Ascending aorta (tissue), 2 donors: ENCODE results near the gene NBAS. TPM values are rescaled to one million over a fixed set of nuclear protein-coding genes. Genes with fewer than 3 reads are reported as not detected.
"Not testable (repeated sequence)": the region's sequence is repeated elsewhere in the genome, so short reads cannot be mapped to it uniquely, and the experiment has no call there.

Experiments
- DNase-seq, 2 donors: peaks; one replicate each; pipeline ENCODE4 v3.0.0-alpha.2; 2019; ENCODE audit warnings: low spot score in 2 of 2
- H3K27ac ChIP-seq, 2 donors: fragments of 200-600 bp; sonication (generic); one replicate each; pipeline ENCODE4 v1.5.1; 2016 to 2017; ENCODE audit warnings: mild to moderate bottlenecking in 1 of 2
- H3K27me3 ChIP-seq: fragments of 200-600 bp; sonication (generic); one replicate; pipeline ENCODE4 v1.5.1; 2017
- H3K36me3 ChIP-seq, 2 donors: fragments of 200-600 bp; sonication (generic); one replicate each; pipeline ENCODE4 v1.5.1; 2016
- H3K4me1 ChIP-seq, 2 donors: fragments of 200-600 bp; sonication (generic); one replicate each; pipeline ENCODE4 v1.5.1; 2016 to 2017; ENCODE audit warnings: mild to moderate bottlenecking in 1 of 2
- H3K4me3 ChIP-seq, 2 donors: fragments of 200-600 bp; sonication (generic); one replicate each; pipeline ENCODE4 v1.5.1; 2016 to 2017; ENCODE audit warnings: mild to moderate bottlenecking in 1 of 2
- H3K9me3 ChIP-seq, 2 donors: fragments of 200-600 bp; sonication (generic); one replicate each; pipeline ENCODE4 v1.5.1; 2016
- CTCF ChIP-seq, 3 experiments: fragments of 200-600 bp in 2 of 3; fragments of 450-650 bp in 1 of 3; sonication (generic) in 2 of 3; IDR thresholded peaks; one replicate each; pipeline ENCODE4 v1.5.1; 2016 to 2019; ENCODE audit warnings: antibody characterized with exemption in 3 of 3, mild to moderate bottlenecking in 1 of 3, moderate library complexity in 1 of 3
- intact Hi-C: fragments of 100-400 bp; cut with DNase I; formaldehyde crosslinking; loops from one replicate; pipeline ENCODE4 v1.15.1; 2023
- total RNA-seq: library from RNA; depleted of rRNA; stranded (reverse); fragments of >200 nt; gene quantifications from one replicate; pipeline ENCODE4 v1.1.0, GENCODE V29; 2016

Gene NBAS
- total RNA-seq, 1 donor from 2014 or later: 37.1 TPM

GRCh38 chr2:15527074-15527739 lies 33.9 kb downstream of the NBAS start:
- intact Hi-C loops: no loop called here
- TF ChIP-seq CTCF (IDR thresholded peaks at IDR 0.05): no peak
- no peak for DNase-seq
- Histone ChIP-seq H3K9me3 (no peaks in the 10 kb centered on the region), H3K4me3 (no peak overlapping the region), H3K27ac (no peak overlapping the region), H3K27me3 (no peaks in the 10 kb centered on the region), H3K36me3 (peaks cover 14 to 16% of the 10 kb centered on the region in 2 donors), H3K4me1 (no peaks in the 10 kb centered on the region)

GRCh38 chr2:15521641-15522181 lies 39.4 kb downstream of the NBAS start:
- no peak for TF ChIP-seq CTCF (IDR thresholded peaks at IDR 0.05)
- Histone ChIP-seq H3K36me3 (peaks cover 8 to 21% of the 10 kb centered on the region in 2 donors), H3K27me3 (no peaks in the 10 kb centered on the region), H3K4me3 (no peak overlapping the region), H3K4me1 (no peaks in the 10 kb centered on the region), H3K27ac (no peak overlapping the region), H3K9me3 (no peaks in the 10 kb centered on the region)
- no peak for DNase-seq
- intact Hi-C loops: no loop called here

GRCh38 chr2:15520346-15520745 lies 40.8 kb downstream of the NBAS start:
- H3K4me1 ChIP-seq: no peaks in the 10 kb centered on the region
- intact Hi-C loops: no loop called here
- H3K27me3 ChIP-seq: no peaks in the 10 kb centered on the region
- H3K9me3 ChIP-seq: no peaks in the 10 kb centered on the region
- no peak overlapping the region for H3K4me3 ChIP-seq
- H3K36me3 ChIP-seq: peaks cover 3 to 15% of the 10 kb centered on the region in 2 donors
- DNase-seq: no peak
- H3K27ac ChIP-seq: no peak overlapping the region
- TF ChIP-seq CTCF (IDR thresholded peaks at IDR 0.05): no peak

GRCh38 chr2:15518759-15519158 lies 42.4 kb downstream of the NBAS start:
- H3K4me3 ChIP-seq, H3K4me1 ChIP-seq, DNase-seq, H3K9me3 ChIP-seq, H3K27me3 ChIP-seq, intact Hi-C loops, H3K27ac ChIP-seq: not testable (repeated sequence)
- peaks cover 0 to 18% of the 10 kb centered on the region in 2 donors for H3K36me3 ChIP-seq

- no peaks in the 10 kb centered on the region for H3K27me3 ChIP-seq
- peaks cover 0 to 14% of the 10 kb centered on the region in 2 donors for H3K36me3 ChIP-seq
- DNase-seq: no peak
- TF ChIP-seq CTCF (IDR thresholded peaks at IDR 0.05): no peak
- H3K27ac ChIP-seq: no peak overlapping the region
- intact Hi-C loops: no loop called here
- H3K4me1 ChIP-seq: no peaks in the 10 kb centered on the region
- no peak overlapping the region for H3K4me3 ChIP-seq
- no peaks in the 10 kb centered on the region for H3K9me3 ChIP-seq
These were observed 43.3 kb downstream of the NBAS start for GRCh38 chr2:15517793-15518192.

GRCh38 chr2:15511686-15512085 lies 49.4 kb downstream of the NBAS start:
- no peak for TF ChIP-seq CTCF (IDR thresholded peaks at IDR 0.05)
- H3K4me1 ChIP-seq: no peaks in the 10 kb centered on the region
- H3K36me3 ChIP-seq: peaks cover 20 to 28% of the 10 kb centered on the region in 2 donors
- H3K9me3 ChIP-seq: no peaks in the 10 kb centered on the region
- no peak for DNase-seq
- intact Hi-C loops: no loop called here
- H3K4me3 ChIP-seq: no peak overlapping the region
- no peaks in the 10 kb centered on the region for H3K27me3 ChIP-seq
- H3K27ac ChIP-seq: no peak overlapping the region
